ENCODE data around the gene RSAD1.

Gene RSAD1

DNA sequence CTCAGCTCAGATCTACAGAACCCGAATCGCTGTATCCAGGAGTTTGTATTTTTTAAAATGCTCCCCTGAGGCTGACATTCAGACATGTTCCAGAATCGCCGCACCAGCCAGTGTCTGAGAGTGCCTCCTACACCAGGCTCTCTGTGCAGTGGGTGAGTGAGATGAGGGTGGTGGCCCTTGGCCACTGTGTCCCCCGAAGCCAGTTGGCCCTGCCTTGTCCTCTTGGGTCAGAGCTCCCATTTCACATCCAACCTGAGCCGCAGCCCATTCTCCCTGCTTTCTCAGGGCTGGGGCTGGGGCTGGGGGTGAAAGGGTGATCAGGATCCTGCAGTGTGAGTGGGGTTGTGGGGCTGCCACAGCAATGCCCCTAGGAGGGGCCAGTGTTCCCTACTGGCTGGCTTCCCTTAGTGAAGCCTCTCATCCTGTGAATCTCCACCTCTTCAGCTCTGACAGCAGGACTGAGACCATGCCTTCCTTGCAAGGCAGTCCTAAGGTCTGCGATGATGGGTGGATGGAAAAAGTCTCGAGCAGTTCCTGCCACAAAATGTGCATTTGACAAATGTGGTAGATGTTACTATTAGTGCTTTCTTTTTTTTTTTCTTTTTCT, 16.7 kb downstream of the RSAD1 start:
- DNase-seq (ENCODE audit: low read depth): no peak

DNA sequence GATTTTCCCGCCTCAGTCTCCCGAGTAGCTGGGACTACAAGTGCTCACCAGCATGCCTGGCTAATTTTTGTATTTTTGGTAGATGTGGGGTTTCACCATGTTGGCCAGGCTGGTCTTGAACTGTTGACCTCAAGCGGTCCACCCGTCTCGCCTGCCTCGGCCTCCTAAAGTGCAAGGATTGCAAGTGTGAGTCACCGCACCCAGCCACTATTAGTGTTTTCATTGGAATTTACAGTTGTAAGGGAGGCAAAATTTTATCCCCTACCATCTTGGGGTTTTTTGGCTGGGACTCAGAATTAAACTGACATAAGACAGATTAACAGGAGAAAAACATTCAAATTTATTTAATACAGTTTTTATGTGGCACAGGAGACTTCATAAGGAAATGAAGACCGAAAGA, 17.3 kb downstream of the RSAD1 start:
- no peak for DNase-seq (ENCODE audit: low read depth)

DNA sequence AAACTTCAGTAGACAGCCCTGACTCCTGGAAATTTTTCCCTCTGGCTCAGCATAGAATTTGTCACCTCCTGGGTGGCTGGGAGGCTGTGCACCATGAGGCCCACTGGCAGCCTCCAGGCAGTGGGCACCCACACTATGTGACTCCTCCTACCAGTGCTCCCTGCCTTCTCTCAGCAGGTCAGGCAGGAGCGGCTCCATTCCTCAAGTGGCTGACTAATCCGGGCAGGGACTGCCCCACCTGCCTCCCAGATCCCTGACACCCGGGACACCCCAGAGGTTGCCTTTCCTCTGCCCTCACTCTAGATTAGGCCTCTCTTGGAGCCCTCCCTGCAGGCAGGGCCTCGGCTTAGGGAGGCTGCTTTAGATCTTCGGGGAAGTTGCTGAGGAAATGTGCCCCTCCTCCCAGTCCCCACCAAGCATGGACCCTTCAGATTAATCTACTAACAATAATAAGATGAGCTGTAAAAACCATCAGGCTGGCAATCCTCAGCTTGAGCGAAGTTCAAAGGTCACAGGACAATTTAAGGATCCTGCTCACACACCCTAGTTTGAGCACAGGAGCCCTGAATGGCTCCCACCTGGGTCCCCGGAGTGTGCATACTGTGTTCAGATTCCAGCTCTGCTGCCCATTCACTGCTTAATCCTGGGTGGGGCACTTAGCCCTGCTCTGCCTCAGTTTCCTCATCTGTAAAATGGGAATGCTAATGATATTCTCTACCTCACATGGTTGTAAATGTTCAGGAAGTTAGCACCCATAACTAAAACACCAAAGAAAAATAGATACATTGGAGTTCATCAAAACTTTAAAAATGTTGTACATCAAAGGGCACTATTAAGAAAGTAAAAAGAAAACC, 19.6 kb downstream of the RSAD1 start:
- no peak for DNase-seq (ENCODE audit: low read depth)

GRCh38 chr17:50499270-50499669, 20.6 kb downstream of the RSAD1 start:
- no peak for DNase-seq (ENCODE audit: low read depth)

DNA sequence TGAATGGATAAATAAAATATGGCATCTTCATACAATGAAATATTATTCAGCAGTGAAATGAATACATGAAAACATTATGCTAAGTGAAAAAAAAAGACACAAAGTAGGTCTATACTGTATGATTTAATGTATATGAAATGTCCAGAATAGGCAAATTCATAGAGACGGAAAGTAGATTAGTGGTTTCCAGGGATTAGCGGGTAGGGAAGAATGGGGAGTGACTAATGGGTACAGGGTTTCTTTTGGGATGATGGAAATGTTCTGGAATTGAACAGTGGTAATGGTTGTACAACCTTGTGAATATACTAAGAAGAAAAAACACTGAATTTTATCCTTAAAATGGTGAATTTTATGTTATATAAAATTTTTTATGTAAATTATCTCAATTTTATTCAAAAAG, 21.1 kb downstream of the RSAD1 start:
- DNase-seq (ENCODE audit: low read depth): no peak

DNA sequence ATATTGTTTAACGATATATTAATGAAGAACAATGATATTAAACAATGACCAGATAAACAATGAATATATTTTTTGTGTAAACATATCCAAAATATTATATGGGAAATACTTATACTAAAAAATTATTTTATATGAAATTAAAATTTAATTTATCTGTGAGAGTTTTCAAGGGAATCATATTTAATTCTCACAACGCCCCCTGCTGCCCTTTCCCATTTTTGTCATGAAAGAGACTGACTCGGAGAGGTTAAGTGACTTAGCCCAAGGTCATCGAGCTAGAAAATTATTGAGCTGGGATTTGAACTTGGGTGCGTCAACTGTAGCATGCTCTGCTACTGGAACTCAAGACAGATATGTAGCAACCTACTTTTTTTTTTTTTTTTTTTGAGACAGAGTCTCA, 22.4 kb downstream of the RSAD1 start:
- no peak for DNase-seq (ENCODE audit: low read depth)

DNA sequence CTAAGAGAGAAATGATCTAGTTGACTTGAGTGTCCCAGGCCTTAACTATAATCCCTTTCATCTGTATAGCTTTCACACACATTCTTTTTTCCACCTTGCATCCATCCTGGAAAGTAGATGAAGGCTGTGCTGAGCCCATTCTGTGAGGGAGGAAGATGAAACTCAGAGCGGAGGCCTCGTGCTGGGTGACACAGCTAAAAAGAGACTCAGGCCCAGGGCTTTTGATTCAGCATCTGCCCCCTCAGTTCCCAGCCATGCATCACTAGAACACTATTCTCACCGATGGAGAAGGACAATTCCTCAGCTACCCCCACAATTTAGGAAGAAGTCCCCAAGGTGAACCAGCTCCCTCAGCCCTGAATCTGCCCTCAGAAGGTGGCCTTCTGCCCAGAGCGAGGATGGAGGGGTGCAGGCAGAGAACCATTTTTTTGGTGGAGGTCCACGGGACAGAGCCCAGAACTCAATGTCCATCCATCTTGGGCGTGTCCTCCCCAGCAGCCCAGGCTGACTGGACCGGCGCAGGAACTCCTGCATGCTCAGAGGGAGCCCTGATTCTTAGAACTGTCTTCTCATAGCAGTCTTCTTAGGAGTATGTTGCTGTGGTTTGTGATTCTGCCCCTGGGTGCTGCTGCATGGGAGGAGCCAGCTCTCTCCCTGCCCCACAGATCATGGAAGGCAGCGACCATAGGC, 23.8 kb downstream of the RSAD1 start:
- DNase-seq (ENCODE audit: low read depth): no peak

DNA sequence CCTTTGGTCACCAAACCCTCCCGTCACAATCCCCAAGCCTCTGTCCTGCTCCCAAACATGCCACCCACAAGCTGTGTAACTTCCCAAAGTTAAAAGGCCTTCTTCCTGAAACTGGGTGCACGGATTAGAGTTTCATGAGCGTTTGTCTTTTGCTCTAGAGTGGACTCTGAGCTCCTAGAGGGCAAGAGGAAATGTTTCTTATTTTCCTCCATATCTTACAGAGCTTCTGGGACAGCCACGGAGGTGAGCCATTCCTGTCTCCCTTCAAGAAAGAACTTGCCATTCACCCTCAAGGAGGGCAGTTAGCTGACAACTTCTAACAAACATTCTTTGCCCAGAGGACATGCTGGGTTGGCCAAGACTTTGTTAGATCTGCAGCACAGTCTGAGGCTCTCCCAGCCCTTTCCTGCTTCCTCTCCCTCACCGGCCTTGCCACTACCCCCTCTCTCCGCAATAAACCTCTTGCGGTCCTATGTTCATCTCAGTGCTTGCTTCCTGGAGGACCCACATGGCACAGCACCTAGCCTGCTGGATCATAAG, 27.0 kb downstream of the RSAD1 start:
- no peak for DNase-seq (ENCODE audit: low read depth)

- no peak for DNase-seq (ENCODE audit: low read depth)
Observed at GRCh38 chr17:50506298-50506697, 27.6 kb downstream of the RSAD1 start.

DNA sequence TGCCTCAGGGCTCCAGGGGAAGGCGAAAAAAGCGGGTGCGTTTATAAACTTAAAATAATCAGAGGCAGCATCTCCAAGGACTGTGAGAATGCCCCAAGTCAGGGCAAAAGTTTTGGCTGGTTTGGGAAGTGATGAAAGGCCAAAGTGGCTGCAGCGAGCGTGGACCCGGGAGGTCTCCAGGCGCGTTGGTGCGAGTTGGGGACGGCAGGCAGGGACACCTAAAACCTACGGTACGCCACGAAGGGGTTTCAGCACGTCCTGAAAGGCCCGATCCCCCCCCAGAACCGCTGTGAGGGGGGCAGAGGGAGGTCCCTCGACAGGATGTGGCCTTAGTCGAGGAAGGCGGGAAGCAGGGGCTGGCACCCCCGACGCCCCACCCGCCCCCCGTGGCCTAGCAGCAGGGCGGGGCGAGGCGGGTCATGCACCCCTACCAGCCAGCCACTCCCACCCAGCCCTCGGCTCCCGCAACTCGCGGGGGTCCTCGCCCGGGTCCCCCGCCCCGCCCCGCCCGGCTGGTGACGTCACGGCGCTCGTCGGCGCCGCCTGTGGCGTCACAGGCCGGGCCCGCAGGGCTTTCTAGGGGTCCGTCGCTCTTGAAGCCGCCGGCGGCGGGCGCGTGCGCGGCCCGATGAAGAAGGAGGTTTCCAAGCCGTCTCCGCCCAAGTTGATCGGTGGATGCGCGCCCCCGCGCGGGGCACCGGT, 29.4 kb downstream of the RSAD1 start, which contains the start of gene MYCBPAP:
Gene MYCBPAP (plus strand): TSS at position 569 of the 702 bp plus-strand sequence. CDS start 236 bp downstream, outside the sequence.
- peak; percentile 44 for DNase-seq (ENCODE audit: low read depth)

- no peak for DNase-seq (ENCODE audit: low read depth)
Observed at GRCh38 chr17:50508573-50509460, 30.2 kb downstream of the RSAD1 start.

- DNase-seq (ENCODE audit: low read depth): no peak
Observed at GRCh38 chr17:50511058-50511457, 32.4 kb downstream of the RSAD1 start.

GRCh38 chr17:50513495-50513894, 34.8 kb downstream of the RSAD1 start:
- no peak for DNase-seq (ENCODE audit: low read depth)

GRCh38 chr17:50514388-50514787, 35.7 kb downstream of the RSAD1 start:
- DNase-seq (ENCODE audit: low read depth): no peak

- DNase-seq (ENCODE audit: low read depth): no peak
Observed at GRCh38 chr17:50514936-50515702, 36.5 kb downstream of the RSAD1 start.

GRCh38 chr17:50517011-50517410, 38.4 kb downstream of the RSAD1 start:
- DNase-seq (ENCODE audit: low read depth): no peak

DNA sequence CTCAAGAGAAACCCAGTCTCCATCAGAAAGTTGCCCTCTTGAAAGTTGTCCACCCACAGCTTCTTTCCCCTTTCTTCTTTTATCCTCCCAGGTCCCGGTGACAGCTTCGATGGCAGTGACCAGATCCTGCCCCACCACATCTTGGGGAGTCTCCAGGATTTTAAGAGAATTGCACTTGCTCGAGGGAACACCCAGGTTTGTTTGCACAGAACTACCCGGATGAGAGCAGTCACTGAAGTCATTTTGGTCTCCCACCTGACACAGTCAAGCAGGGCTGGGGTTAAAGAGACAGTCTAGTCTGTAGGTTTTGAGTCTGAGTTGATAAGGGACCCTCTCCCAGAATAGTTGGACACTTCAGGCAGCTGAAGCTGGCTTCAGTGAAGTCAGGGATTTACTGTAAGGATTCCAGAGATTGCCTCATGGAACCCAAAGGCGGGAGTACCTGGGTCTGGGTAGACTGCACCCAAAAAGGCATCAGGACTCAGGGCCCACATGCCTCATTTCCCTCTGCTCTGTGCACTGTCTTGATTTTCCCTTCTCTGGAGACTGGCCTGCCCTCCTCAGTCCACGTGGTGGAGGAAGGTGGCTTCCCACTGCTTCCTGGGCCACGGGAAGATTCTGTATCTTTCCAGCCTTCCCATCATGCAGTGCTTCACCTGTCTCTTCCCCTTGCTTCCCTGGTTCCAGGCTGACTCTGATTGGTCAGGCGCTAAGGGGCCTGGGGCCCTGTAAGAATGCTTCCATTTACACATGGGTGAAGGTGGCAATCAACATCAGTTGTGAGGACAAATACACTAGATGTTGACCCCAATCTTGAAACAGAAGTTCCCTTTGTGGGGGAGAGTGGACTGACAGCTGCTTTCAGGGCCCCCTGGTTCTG, 39.1 kb downstream of the RSAD1 start:
- DNase-seq (ENCODE audit: low read depth): no peak

DNA sequence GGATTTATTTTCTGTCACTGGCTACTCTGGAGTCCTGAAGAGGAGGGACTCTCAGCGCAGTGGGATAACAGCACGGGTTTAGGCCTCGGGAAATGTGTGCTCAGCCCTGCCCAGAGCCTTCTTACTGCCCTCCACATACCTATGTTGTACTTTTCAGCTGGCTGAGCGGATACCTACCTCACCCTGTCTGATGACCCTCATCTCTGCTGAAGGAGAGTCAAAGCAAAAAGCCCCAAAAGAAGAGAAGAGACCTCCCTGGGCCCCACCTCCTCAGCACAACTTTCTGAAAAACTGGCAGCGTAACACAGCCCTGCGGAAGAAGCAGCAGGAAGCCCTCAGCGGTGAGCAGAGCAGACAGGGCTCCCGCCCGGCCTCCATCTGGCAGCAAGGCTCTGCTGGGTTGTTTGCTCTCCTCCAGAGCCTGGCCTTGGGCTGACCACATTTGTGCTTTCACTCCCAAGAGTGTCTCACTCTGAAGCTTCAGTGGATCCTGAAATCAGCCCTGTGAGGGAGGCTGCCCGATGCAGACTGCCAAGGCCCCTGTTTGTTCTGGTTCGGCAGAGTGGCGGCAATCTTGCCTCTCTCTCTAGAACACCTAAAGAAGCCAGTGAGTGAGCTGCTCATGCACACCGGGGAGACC, 39.8 kb downstream of the RSAD1 start:
- no peak for DNase-seq (ENCODE audit: low read depth)
